ENCODE data around the gene FAM227B. TPM values are rescaled to one million over a fixed set of nuclear protein-coding genes. Genes with fewer than 3 reads are reported as not detected.

The FAM227B gene
- total and polyA plus RNA-seq, 2 of the 13 experiments (the other 11 are each of a cell fraction or from before 2014, with no cell fraction given): 1.9 to 2.6 TPM

- no peak for TF ChIP-seq THYN1 (CRISPR knock-in tag; IDR thresholded peaks at IDR 0.05; ENCODE audit: borderline replicate concordance, low read depth)
- TF ChIP-seq SRY (CRISPR knock-in tag; IDR thresholded peaks at IDR 0.05): peak; percentile 87
- peak; percentile 94 for TF ChIP-seq GATAD2A (CRISPR knock-in tag; IDR thresholded peaks at IDR 0.05)
- TF ChIP-seq TIGD3 (CRISPR knock-in tag; IDR thresholded peaks at IDR 0.05; ENCODE audit: borderline replicate concordance): peak; percentile 85; the same call in 1 of the 2 replicates
- peak; percentile 94 for TF ChIP-seq AHR (CRISPR knock-in tag; IDR thresholded peaks at IDR 0.05)
- TF ChIP-seq PAF1 (CRISPR knock-in tag; IDR thresholded peaks at IDR 0.05): no peak
- peak; percentile 86 for TF ChIP-seq MXD1 (CRISPR knock-in tag; IDR thresholded peaks at IDR 0.05)
- TF ChIP-seq ZFP36L1 (CRISPR knock-in tag; IDR thresholded peaks at IDR 0.05): peak; percentile 87
- peak; percentile 72 for TF ChIP-seq BHLHE40 (IDR thresholded peaks at IDR 0.05; ENCODE audit: low read length)
- peak; percentile 76 for TF ChIP-seq ZNF121 (CRISPR knock-in tag; IDR thresholded peaks at IDR 0.05)
- peak; percentile 76; the same call in 1 of the 2 replicates for TF ChIP-seq MYNN (CRISPR knock-in tag; IDR thresholded peaks at IDR 0.05; ENCODE audit: low read depth)
- peak; percentile 91; the same call in 1 of the 2 replicates for TF ChIP-seq ZNF34 (CRISPR knock-in tag; IDR thresholded peaks at IDR 0.05; ENCODE audit: borderline replicate concordance)
- TF ChIP-seq ZNF543 (CRISPR knock-in tag; IDR thresholded peaks at IDR 0.05): peak; percentile 97
- peak; percentile 92 for TF ChIP-seq ZNF800 (CRISPR knock-in tag; IDR thresholded peaks at IDR 0.05)
- peak; percentile 85 for TF ChIP-seq ZBTB43 (CRISPR knock-in tag; conservative IDR thresholded peaks at IDR 0.05)
- peak; percentile 91 for TF ChIP-seq ZC3H13 (CRISPR knock-in tag; IDR thresholded peaks at IDR 0.05)
- TF ChIP-seq ZNF432 (CRISPR knock-in tag; IDR thresholded peaks at IDR 0.05; ENCODE audit: borderline replicate concordance): no peak
- TF ChIP-seq ZSCAN22 (CRISPR knock-in tag; IDR thresholded peaks at IDR 0.05): peak; percentile 57; the same call in 1 of the 2 replicates
- TF ChIP-seq ZMAT3 (CRISPR knock-in tag; conservative IDR thresholded peaks at IDR 0.05): peak; percentile 96; the same call in 1 of the 2 replicates
- TF ChIP-seq ZNF670 (CRISPR knock-in tag; IDR thresholded peaks at IDR 0.05; ENCODE audit: borderline replicate concordance): 0 out of 2 replicates have a peak, but pooled peaks have one; percentile 48
- 0 out of 2 replicates have a peak, but pooled peaks have one; percentile 28 for TF ChIP-seq ATF5 (CRISPR knock-in tag; IDR thresholded peaks at IDR 0.05; ENCODE audit: low read depth)
- peak; percentile 80; the same call in 1 of the 2 replicates for TF ChIP-seq E2F2 (CRISPR knock-in tag; IDR thresholded peaks at IDR 0.05; ENCODE audit: borderline replicate concordance)
- no peak for TF ChIP-seq SMC3 (IDR thresholded peaks at IDR 0.05; ENCODE audit: low read length)
Measured at GRCh38 chr15:49620658-49621368, at the start of gene FAM227B, which contains the start of gene DTWD1 (continued).

Measured in HepG2 (cell line).